Islet precursor cell (in vitro differentiated cells): Measurements from ENCODE around the gene SOHLH2.

Experiments
- DNase-seq: peaks from one replicate; pipeline ENCODE4 v3.0.0-alpha.2; 2018

Gene SOHLH2

GRCh38 chr13:36130552-36131221, 83.7 kb downstream of the SOHLH2 start:
- DNase-seq: peak; percentile 59

GRCh38 chr13:36130193-36130551, 84.2 kb downstream of the SOHLH2 start:
- DNase-seq: no peak

GRCh38 chr13:36129539-36129938, 84.8 kb downstream of the SOHLH2 start:
- DNase-seq: no peak

DNA sequence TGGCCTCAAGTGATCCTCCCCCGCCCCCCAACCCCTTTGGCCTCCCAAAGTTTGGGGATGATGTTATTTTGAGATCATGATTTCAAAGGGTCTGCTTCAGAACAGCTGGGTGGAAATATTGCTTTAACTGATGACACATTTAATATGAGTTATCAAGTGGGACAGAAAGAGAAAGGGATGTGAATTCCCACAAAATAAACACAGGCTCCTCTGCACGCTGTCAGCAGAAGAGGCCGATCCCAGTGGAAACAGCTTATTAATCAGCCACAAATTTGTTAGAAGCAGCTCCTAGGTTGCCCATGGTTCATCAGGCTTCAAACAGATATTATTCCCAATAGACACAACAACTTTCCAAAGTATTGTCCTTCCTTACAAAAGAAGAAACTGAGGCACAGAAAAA, 87.9 kb downstream of the SOHLH2 start:
- no peak for DNase-seq

- DNase-seq: no peak
Observed at GRCh38 chr13:36125841-36126240, 88.5 kb downstream of the SOHLH2 start.

DNA sequence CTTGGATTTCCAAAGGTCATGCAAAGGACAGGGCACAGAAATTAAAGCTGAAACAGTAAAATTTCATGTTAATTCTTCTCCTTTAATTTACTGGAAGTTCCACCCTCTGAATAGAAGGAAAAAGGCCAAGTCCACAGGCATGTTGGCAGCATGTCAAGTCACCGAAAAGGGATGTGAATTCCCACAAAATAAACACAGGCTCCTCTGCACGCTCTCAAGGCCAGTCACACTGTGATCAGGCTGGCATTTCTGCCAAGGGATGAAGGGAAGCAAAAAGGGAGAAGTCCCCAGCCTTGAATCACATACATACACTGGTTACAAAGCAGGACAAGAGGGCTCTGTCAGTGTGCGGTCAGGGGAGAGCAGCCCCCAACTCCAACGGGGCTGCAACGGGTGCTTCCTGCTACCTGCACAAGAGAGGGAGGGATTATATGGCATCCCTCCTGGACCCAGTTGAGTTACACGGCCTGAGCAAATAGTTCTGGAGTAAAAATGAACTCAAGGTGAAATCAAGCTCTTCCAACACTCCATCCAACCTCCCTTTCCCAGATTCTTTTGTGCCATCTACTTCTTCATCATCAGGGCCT, 90.0 kb downstream of the SOHLH2 start:
- DNase-seq: no peak
